Hepatocyte (in vitro differentiated cells): ENCODE data around the gene SNF8. TPM values are rescaled to one million over a fixed set of nuclear protein-coding genes. Genes with fewer than 3 reads are reported as not detected.

Source experiments
- DNase-seq: peaks from one replicate; pipeline ENCODE4 v3.0.0-alpha.2; 2016; ENCODE audit warnings: low spot score
- H2AFZ ChIP-seq: fragments of 200-600 bp; sonication (generic); 2 replicates; pipeline ENCODE4 v1.6.0; 2016; ENCODE audit warnings: antibody characterized with exemption, mild to moderate bottlenecking
- H3K27ac ChIP-seq: fragments of 200-600 bp; sonication (generic); 2 replicates; pipeline ENCODE4 v1.5.1; 2016; ENCODE audit warnings: mild to moderate bottlenecking
- H3K27me3 ChIP-seq: fragments of 200-600 bp; sonication (generic); 2 replicates; pipeline ENCODE4 v1.6.1; 2016
- H3K36me3 ChIP-seq: fragments of 200-600 bp; sonication (generic); replicated peaks from 2 replicates; pipeline ENCODE4 v1.5.1; 2016; ENCODE audit warnings: low read depth; ENCODE audit not compliant: insufficient read depth
- H3K4me1 ChIP-seq: fragments of 200-600 bp; sonication (generic); 2 replicates; pipeline ENCODE4 v1.5.1; 2016; ENCODE audit warnings: mild to moderate bottlenecking, moderate library complexity; ENCODE audit not compliant: insufficient read depth
- H3K4me2 ChIP-seq: fragments of 200-600 bp; sonication (generic); 2 replicates; pipeline ENCODE4 v1.6.0; 2016
- H3K4me3 ChIP-seq: fragments of 200-600 bp; sonication (generic); 2 replicates; pipeline ENCODE4 v1.5.1; 2016; ENCODE audit warnings: mild to moderate bottlenecking
- H3K79me2 ChIP-seq: fragments of 200-600 bp; sonication (generic); 2 replicates; pipeline ENCODE4 v1.6.0; 2017; ENCODE audit warnings: mild to moderate bottlenecking
- H3K9me2 ChIP-seq: fragments of 200-600 bp; sonication (generic); replicated peaks from 2 replicates; pipeline ENCODE4 v1.6.0; 2017; ENCODE audit warnings: mild to moderate bottlenecking; ENCODE audit not compliant: insufficient read depth
- H3K9me3 ChIP-seq: fragments of 200-600 bp; sonication (generic); 2 replicates; pipeline ENCODE4 v1.5.1; 2016; ENCODE audit warnings: low read depth, mild to moderate bottlenecking
- H4K20me1 ChIP-seq: fragments of 200-600 bp; sonication (generic); 2 replicates; pipeline ENCODE4 v1.6.0; 2016; ENCODE audit warnings: mild to moderate bottlenecking; ENCODE audit not compliant: insufficient read depth, poor library complexity, severe bottlenecking
- EZH2 ChIP-seq: fragments of 200-600 bp; sonication (generic); IDR thresholded peaks from 2 replicates; pipeline ENCODE4 v1.6.1; 2016; ENCODE audit warnings: antibody characterized with exemption, mild to moderate bottlenecking, borderline replicate concordance
- EZH2phosphoT487 ChIP-seq: fragments of 200-600 bp; sonication (generic); IDR thresholded peaks from one replicate; pipeline ENCODE4 v1.6.1; 2018; ENCODE audit warnings: antibody characterized with exemption, mild to moderate bottlenecking, low read depth, moderate library complexity; ENCODE audit not compliant: unreplicated experiment, severe bottlenecking
- WGBS: methylation state at CpG from one replicate; pipeline ENCODE4 v1.1.6; 2016; ENCODE audit warnings: low lambda C conversion rate; ENCODE audit errors: missing lambda C conversion rate; 5-methylcytosine and 5-hydroxymethylcytosine counted together
- polyA plus RNA-seq: library from polyadenylated mRNA; unstranded; fragments of >200 nt; fragmentation: Nextera tagmentation; extraction: Ambion mirVana; gene quantifications from 2 replicates; pipeline ENCODE4 v1.2.1, GENCODE V29; 2016
- total RNA-seq: library from RNA; depleted of rRNA; stranded (reverse); fragments of >200 nt; gene quantifications from 2 replicates; pipeline ENCODE4 v1.2.3, GENCODE V29; 2014
- TF ChIP-seq, protein P1 (sequence below): fragments of 200-600 bp; sonication (generic); IDR thresholded peaks from 2 replicates; pipeline ENCODE4 v1.5.1; 2016; ENCODE audit warnings: antibody characterized with exemption, mild to moderate bottlenecking; ENCODE audit not compliant: poor library complexity

The SNF8 gene
- total and polyA plus RNA-seq, 2 experiments from 2014 or later = 101 to 195 TPM

DNA sequence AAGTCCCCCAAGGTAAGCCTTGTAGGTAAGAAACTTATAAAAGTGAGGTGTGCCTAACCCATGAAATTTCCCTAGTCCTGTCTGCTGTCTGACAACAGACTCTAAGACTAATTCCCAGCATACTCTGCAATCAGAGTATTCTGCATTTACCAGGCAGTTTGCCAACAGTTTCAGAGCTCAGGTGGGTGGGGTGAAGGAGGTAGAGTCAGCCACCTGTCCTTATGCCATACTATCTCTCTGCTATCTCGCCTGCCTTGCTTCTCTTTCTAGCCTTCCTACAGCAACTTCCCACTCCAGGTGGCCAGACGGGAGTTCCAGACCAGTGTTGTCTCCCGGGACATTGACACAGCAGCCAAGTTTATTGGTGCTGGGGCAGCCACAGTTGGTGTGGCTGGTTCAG is 49.8 kb downstream of the SNF8 start:
- 96% methylated on average over 3 of the region's 3 CpGs for WGBS
- H3K4me3 ChIP-seq = no peak overlapping the region

DNA sequence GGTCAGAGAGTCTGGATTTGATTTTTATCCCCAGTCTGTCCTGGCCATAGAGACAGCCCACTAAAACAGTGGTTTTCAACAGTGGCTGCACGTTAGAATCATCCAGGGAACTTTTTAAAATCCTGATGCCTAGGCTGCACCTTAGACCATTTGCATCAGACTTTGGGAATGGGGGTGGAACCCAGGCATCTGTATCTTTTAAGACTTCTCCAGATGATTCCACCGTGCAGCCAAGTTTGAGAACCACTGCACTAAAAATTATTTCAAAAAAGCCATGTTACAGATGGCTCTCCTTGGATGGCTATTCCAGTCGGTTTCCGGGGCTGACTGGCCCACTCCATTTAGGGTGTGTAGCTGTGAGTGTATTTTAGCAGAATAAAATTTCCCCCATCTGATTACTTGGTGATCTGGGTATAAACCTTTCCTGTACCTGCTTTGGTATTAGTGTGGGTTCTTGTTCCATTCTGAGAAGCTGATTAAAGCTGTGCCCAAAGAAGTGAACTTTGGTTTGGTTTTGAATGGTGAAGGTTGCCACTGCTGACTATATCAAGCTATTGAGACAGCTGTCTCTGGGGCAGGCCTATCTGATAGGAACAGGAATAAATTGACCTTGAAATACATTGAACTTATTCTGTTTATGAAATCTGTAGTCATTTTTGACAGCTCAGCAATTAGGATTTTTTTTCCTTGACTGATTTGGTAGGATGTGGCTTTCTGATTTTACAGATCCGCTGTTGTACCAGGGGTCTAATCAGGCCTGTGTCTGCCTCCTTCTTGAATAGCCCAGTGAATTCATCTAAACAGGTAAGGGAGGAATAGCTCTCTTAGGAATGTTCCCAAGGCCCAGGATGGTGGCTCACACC is 50.8 kb downstream of the SNF8 start:
- no peaks in the 10 kb centered on the region for H4K20me1 ChIP-seq
- no peaks in the 10 kb centered on the region for H3K36me3 ChIP-seq
- peak overlapping the region; percentile 25 for H3K4me3 ChIP-seq
- H3K79me2 ChIP-seq = peaks cover 17% of the 10 kb centered on the region
- peak overlapping the region; percentile 81 for H3K27ac ChIP-seq
- H2AFZ ChIP-seq = no peak overlapping the region
- no peaks in the 10 kb centered on the region for H3K9me3 ChIP-seq
- no peaks in the 10 kb centered on the region for H3K9me2 ChIP-seq
- 63% methylated on average over 5 of the region's 5 CpGs for WGBS
- DNase-seq = no peak
- TF ChIP-seq, protein P1, sequence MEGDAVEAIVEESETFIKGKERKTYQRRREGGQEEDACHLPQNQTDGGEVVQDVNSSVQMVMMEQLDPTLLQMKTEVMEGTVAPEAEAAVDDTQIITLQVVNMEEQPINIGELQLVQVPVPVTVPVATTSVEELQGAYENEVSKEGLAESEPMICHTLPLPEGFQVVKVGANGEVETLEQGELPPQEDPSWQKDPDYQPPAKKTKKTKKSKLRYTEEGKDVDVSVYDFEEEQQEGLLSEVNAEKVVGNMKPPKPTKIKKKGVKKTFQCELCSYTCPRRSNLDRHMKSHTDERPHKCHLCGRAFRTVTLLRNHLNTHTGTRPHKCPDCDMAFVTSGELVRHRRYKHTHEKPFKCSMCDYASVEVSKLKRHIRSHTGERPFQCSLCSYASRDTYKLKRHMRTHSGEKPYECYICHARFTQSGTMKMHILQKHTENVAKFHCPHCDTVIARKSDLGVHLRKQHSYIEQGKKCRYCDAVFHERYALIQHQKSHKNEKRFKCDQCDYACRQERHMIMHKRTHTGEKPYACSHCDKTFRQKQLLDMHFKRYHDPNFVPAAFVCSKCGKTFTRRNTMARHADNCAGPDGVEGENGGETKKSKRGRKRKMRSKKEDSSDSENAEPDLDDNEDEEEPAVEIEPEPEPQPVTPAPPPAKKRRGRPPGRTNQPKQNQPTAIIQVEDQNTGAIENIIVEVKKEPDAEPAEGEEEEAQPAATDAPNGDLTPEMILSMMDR = no peak
- no peak for TF ChIP-seq EZH2phosphoT487
- TF ChIP-seq EZH2 = no peak
- H3K4me2 ChIP-seq = peak overlapping the region; percentile 96
- H3K27me3 ChIP-seq = no peaks in the 10 kb centered on the region
- peaks cover 15% of the 10 kb centered on the region for H3K4me1 ChIP-seq

More for the DNA sequence above, 49.8 kb downstream of the SNF8 start:
- DNase-seq = no peak
- Histone ChIP-seq H3K36me3 (no peaks in the 10 kb centered on the region), H3K27me3 (no peaks in the 10 kb centered on the region), H3K9me2 (no peaks in the 10 kb centered on the region), H3K27ac (no peak overlapping the region), H2AFZ (no peak overlapping the region), H3K4me2 (no peak overlapping the region), H3K4me1 (peaks cover 15% of the 10 kb centered on the region), H3K9me3 (no peaks in the 10 kb centered on the region), H3K79me2 (peaks cover 17% of the 10 kb centered on the region), H4K20me1 (no peaks in the 10 kb centered on the region)
- no peak for TF ChIP-seq EZH2
- TF ChIP-seq, protein P1 = no peak
- TF ChIP-seq EZH2phosphoT487 = no peak

DNA sequence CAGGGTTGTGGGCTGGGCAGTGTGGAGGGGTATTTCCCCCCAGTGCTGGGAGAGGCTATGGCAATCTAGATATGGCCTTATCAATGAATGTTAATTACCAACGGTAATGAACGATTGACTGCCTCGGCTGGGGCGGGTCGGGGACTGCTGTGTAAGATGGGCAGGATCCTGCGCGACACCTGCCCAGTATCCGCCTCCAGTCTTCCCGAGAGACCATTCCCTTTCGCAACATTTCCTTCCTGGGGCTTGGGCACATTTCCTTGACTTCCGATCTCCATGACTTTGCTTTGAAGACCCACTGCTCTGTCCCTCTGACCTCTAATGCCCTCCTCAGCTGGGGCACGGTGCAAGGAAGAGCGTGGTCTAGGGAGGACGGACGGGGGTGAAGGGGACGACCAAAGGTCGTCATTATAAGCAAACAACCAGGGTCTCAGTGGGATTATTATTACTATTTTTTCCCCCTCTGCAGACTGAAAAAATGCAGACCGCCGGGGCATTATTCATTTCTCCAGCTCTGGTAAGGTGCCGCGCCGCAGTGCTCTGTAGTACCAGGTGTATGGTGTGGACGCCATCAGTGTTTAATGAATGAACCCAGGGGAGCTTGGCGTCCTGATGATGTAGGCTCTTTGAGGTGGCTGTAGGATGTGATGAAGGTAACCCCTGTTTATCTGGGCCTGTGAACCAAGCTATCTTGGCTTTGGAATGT is 51.5 kb downstream of the SNF8 start:
- WGBS = 2% methylated on average over 24 of the region's 24 CpGs
- H3K27ac ChIP-seq = peak overlapping the region; percentile 81
- peaks cover 17% of the 10 kb centered on the region for H3K79me2 ChIP-seq
- peak overlapping the region; percentile 25 for H3K4me3 ChIP-seq
- DNase-seq = no peak
- H4K20me1 ChIP-seq = no peaks in the 10 kb centered on the region
- TF ChIP-seq, protein P1 = no peak
- TF ChIP-seq EZH2phosphoT487 (no peak), EZH2 (no peak)
- H3K4me2 ChIP-seq = peak overlapping the region; percentile 96
- peak overlapping the region; percentile 15 for H2AFZ ChIP-seq
- no peaks in the 10 kb centered on the region for H3K9me3 ChIP-seq
- H3K27me3 ChIP-seq = no peaks in the 10 kb centered on the region
- peaks cover 15% of the 10 kb centered on the region for H3K4me1 ChIP-seq
- no peaks in the 10 kb centered on the region for H3K9me2 ChIP-seq
- H3K36me3 ChIP-seq = no peaks in the 10 kb centered on the region
